ENCODE measurements around the gene HTRA3.

HTRA3 gene

DNA sequence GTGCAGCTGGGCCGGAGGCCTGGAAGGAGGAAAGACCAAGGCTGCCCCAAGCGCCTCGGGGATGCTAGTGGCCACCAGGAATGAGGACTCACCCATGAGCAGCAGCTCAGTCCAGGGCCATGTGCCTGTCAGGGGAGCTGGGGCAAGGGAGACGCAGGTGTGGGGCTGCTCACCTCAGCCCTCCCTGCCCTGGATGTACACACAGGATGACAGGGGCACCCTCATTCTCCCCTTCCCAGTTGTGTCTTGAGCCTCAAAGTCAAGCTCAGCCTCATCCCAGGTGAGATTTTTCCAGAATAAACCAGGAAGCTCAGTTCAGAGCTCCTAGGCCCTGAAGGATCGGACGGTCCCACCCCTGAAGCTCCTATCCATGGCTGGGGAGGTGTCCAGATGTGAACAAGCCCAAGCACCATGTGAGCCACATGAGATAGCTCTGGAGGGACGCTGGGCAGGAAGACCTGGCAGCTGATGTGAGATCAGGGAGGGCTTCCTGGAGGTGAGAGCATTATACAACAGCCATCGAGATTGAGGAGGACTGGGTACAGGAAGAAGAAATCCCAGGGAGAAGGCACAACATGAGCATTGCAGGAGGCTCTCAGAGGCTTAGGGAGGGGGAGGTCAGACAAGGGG lies 23.0 kb downstream of the HTRA3 start:
- DNase-seq (ENCODE audit: low spot score), result no peak

GRCh38 chr4:8293131-8293975 lies 23.8 kb downstream of the HTRA3 start:
- DNase-seq (ENCODE audit: low spot score), result no peak

- no peak for DNase-seq (ENCODE audit: low spot score)
These were observed 24.5 kb downstream of the HTRA3 start for GRCh38 chr4:8294036-8294435.

DNA sequence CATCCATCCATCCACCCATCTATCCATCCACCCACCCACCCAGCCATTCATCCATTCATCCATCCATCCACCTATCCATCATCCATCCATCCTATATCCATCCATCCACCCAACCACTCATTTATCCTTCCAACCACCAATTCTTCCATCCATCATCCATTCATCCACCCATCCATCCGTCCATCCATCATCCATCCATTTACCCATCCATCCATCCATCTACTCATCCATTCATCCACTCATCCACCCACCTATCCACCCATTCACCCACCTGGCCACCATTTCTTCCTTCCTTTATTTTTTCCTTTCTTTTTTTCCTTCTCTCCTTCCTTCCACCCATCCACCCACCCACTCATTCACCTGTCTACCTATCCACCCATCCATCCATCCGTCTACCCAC lies 25.2 kb downstream of the HTRA3 start:
- no peak for DNase-seq (ENCODE audit: low spot score)

- no peak for DNase-seq (ENCODE audit: low spot score)
These were observed 25.9 kb downstream of the HTRA3 start for GRCh38 chr4:8295471-8295870.

DNA sequence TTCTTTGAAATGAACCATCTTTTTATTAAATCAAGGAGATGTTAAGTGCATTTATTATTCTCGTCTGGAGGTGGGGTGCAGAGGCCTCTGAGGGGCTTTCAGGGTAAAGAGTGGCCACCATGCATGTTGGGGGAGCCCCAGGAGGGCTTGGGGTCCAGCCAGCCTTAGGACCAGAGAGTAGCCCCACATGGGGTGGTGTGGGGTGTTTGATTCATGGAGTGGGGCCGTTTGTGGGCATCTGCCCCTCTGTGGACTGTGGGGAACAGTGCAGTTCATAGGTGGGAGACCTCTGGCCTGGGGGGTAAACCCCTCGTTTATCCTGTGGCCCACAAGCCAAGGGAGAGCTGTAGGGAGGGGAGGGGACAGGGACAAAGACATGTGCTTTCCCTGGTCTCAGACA lies 26.9 kb downstream of the HTRA3 start:
- DNase-seq (ENCODE audit: low spot score), result no peak

- no peak for DNase-seq (ENCODE audit: low spot score)
These were observed 27.6 kb downstream of the HTRA3 start for GRCh38 chr4:8297141-8297601.

DNA sequence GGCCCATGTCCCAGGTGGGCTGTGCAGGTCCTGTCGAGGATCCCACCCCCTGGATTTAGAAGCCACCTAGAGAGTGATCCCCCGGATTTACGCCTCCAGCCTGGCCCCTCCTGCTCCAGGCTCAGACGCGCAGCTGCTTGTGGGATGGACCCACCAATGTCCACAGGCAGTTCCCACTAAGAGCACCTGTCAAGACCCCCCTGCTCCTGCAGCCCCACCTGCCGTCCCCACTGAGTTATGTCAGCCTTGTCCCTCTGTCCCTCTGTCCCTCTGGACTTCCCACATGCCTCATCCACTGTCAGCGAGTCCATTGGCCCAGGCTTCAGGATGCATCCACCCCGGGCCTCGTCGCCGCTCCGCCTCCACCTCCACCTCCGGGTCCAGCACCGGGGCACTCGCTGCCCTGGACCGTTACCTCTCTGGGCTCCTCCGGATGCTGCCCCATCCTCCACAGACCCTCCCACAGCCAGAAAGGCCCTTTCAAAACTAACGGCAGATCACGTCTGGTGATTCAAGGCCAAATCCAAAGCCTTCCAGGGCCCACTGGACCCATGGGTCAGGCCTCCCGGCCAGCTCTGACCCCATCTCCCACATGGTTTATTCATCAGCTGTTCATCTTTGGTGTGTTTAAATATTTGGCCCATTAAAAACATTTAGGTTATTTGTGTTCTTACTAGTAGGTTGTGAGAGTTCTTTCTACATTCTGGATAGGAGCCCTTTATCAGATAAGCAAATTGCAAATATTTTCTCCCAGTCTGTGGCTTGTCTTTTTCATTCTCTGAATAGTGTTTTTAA lies 28.3 kb downstream of the HTRA3 start:
- DNase-seq (ENCODE audit: low spot score), result no peak

DNA sequence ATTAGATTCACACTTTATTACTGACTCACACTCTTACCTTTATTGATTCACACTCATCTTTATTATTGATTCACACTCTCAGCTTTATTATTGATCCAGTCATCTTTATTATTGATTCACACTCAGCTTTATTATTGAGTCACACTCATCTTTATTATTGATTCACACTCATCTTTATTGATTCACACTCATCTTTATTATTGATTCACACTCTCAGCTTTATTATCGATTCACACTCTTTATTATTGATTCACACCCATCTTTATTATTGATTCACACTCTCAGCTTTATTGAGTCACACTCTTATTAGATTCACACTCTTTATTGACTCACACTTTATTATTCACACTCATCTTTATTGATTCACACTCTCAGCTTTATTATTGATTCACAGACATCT lies 31.3 kb downstream of the HTRA3 start:
- no peak for DNase-seq (ENCODE audit: low spot score)

- DNase-seq (ENCODE audit: low spot score), result no peak
These were observed 32.5 kb downstream of the HTRA3 start for GRCh38 chr4:8301851-8302730.

DNA sequence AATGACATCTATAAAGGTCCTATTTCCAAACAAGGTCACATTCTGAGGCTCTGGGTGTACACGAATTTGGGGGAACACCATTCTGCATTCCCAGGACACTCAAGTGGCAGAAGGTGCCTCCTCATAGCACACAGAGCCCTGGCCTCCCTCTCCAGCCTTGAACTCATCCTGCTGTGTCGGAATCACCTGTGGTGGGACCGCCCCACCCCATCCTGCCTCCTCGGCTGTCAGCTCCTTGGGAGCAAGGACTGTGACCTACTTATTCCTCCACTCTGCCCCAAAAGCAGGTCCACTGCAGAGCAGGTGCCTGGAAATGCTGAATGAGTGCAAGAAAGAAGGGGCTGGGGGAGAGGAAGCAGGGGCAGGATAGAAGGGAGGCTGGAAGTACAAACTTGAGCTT lies 33.5 kb downstream of the HTRA3 start:
- no peak for DNase-seq (ENCODE audit: low spot score)

- peak; percentile 71 for DNase-seq (ENCODE audit: low spot score)
These were observed 34.1 kb downstream of the HTRA3 start for GRCh38 chr4:8303485-8304281.

GRCh38 chr4:8304827-8305695 lies 35.5 kb downstream of the HTRA3 start:
- DNase-seq (ENCODE audit: low spot score), result no peak

- DNase-seq (ENCODE audit: low spot score), result no peak
These were observed 36.4 kb downstream of the HTRA3 start for GRCh38 chr4:8305851-8306471.

DNA sequence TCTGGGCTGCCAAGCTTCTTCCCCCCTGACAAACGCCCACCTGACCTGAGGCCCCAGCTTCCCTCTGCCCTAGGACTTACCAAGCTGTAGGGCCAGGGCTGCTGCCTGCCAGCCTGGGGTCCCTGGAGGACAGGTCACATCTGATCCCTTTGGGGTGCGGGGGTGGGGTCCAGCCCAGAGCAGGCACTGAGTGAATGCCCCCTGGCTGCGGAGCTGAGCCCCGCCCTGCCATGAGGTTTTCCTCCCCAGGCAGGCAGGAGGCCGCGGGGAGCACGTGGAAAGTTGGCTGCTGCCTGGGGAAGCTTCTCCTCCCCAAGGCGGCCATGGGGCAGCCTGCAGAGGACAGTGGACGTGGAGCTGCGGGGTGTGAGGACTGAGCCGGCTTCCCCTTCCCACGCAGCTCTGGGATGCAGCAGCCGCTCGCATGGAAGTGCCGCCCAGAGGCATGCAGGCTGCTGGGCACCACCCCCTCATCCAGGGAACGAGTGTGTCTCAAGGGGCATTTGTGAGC lies 37.0 kb downstream of the HTRA3 start:
- DNase-seq (ENCODE audit: low spot score), result no peak

DNA sequence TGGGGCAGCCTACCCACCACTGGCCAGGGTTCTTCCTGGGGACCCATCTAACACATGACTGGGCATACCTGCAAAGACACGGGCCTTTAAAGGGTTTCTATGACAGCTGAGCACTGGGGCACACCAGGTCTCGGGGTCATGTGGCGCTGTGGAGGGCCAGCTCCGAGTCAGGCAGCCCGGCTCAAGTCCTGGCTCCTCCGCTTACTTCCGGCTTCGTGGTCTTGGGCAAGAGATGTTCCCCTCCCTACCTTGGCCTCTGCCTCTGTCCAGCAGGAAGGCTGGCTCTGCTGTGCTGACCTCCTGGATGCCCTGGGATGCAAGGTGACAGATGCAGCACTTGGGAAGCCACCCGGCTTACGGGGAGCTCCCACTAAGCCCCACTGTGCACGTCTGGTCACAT lies 37.6 kb downstream of the HTRA3 start:
- no peak for DNase-seq (ENCODE audit: low spot score)

DNA sequence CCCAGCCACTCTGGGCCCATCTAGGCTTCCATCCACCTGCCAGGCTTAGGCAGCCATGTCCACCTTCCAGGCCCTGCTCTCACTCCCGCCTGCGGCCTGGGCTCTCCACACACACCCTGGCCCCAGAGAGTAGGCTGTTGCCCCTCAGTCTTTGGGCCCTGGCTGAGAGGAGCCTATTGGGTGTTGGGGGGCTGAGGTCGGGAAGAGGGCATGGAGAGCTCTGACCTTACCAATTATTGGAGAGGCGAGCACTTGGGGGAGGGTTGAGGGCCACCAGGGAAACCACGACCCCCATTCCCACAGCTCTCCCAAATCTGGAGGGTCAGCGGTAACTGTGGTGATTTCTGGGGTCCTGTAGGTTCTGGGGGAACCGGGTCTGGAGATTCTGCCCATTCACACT lies 38.2 kb downstream of the HTRA3 start:
- DNase-seq (ENCODE audit: low spot score), result no peak

DNA sequence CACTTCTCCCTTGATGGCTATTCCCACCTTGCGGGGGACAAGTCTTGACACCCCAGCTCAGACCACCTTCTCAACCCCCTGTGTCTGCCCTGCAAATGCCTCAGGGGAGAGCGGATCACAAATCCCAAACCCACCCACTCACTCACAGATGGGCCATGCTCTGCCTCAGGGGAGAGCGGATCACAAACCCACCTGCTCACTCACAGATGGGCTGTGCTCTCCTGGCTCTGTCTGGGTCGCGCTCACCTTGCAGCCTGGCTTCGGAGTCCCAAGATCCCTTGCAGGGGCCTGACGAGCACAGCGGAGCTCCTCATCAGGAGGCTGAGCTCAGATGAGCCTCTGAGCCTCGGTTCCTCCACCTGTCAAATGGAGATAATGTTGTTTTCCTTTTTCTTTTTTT lies 38.6 kb downstream of the HTRA3 start:
- DNase-seq (ENCODE audit: low spot score), result no peak

Data from SW480 (cell line).